ENCODE data around the gene SLC12A4.
A peak's percentile ranks its signal among the peaks of the same experiment; 100 is the strongest.

The SLC12A4 gene

GRCh38 chr16:67993207-67994039 is 25.0 kb upstream of the SLC12A4 start:
- peak; percentile 81 for TF ChIP-seq CTCF (IDR thresholded peaks at IDR 0.05; ENCODE audit: control insufficient read depth, insufficient read depth, low read depth, low read length, missing control alignments)
- DNase-seq (ENCODE audit: low read depth), result no peak
- H3K4me3 ChIP-seq (ENCODE audit: control insufficient read depth, low read depth, low read length), result peak overlapping the region; percentile 28

GRCh38 chr16:67992661-67993206 is 24.3 kb upstream of the SLC12A4 start:
- TF ChIP-seq CTCF (IDR thresholded peaks at IDR 0.05; ENCODE audit: control insufficient read depth, insufficient read depth, low read depth, low read length, missing control alignments), result no peak
- no peak overlapping the region for H3K4me3 ChIP-seq (ENCODE audit: control insufficient read depth, low read depth, low read length)
- DNase-seq (ENCODE audit: low read depth), result no peak

GRCh38 chr16:67990018-67990386 is 21.6 kb upstream of the SLC12A4 start:
- TF ChIP-seq CTCF (IDR thresholded peaks at IDR 0.05; ENCODE audit: control insufficient read depth, insufficient read depth, low read depth, low read length, missing control alignments), result no peak
- no peak overlapping the region for H3K4me3 ChIP-seq (ENCODE audit: control insufficient read depth, low read depth, low read length)
- no peak for DNase-seq (ENCODE audit: low read depth)

GRCh38 chr16:67989322-67990017 is 21.0 kb upstream of the SLC12A4 start:
- TF ChIP-seq CTCF (IDR thresholded peaks at IDR 0.05; ENCODE audit: control insufficient read depth, insufficient read depth, low read depth, low read length, missing control alignments), result no peak
- no peak for DNase-seq (ENCODE audit: low read depth)
- H3K4me3 ChIP-seq (ENCODE audit: control insufficient read depth, low read depth, low read length), result no peak overlapping the region

- H3K4me3 ChIP-seq (ENCODE audit: control insufficient read depth, low read depth, low read length), result no peak overlapping the region
- DNase-seq (ENCODE audit: low read depth), result no peak
- TF ChIP-seq CTCF (IDR thresholded peaks at IDR 0.05; ENCODE audit: control insufficient read depth, insufficient read depth, low read depth, low read length, missing control alignments), result no peak
These were observed 20.2 kb upstream of the SLC12A4 start for GRCh38 chr16:67988675-67989074.

- TF ChIP-seq CTCF (IDR thresholded peaks at IDR 0.05; ENCODE audit: control insufficient read depth, insufficient read depth, low read depth, low read length, missing control alignments), result no peak
- no peak overlapping the region for H3K4me3 ChIP-seq (ENCODE audit: control insufficient read depth, low read depth, low read length)
- DNase-seq (ENCODE audit: low read depth), result no peak
These were observed 19.2 kb upstream of the SLC12A4 start for GRCh38 chr16:67987460-67988160.
